Astrocyte (in vitro differentiated cells and primary cell): ENCODE data around the gene SIGLEC9. TPM values are rescaled to one million over a fixed set of nuclear protein-coding genes. Genes with fewer than 3 reads are reported as not detected.

ENCODE experiments used
- DNase-seq: peaks from one replicate; pipeline ENCODE4 v3.0.0-alpha.2; 2010; ENCODE audit warnings: low read depth
- FAIRE-seq: peaks from 2 replicates; lab custom pipeline; 2011; peaks lifted over from hg19 to GRCh38; lab: Jason Lieb, UNC
- H2AFZ ChIP-seq: 2 replicates; pipeline ENCODE4 v1.6.0; 2012; ENCODE audit warnings: low read depth, low read length, inconsistent platforms
- H3K27ac ChIP-seq: 2 replicates; pipeline ENCODE4 v1.5.1; 2011; ENCODE audit warnings: low read depth, low read length, inconsistent platforms
- H3K27me3 ChIP-seq: 2 replicates; pipeline ENCODE4 v1.6.0; 2011; ENCODE audit warnings: low read length, inconsistent platforms; ENCODE audit not compliant: insufficient read depth
- H3K36me3 ChIP-seq: 2 replicates; pipeline ENCODE4 v1.5.1; 2011; ENCODE audit warnings: low read length, inconsistent platforms; ENCODE audit not compliant: insufficient read depth
- H3K4me1 ChIP-seq: 2 replicates; pipeline ENCODE4 v1.5.1; 2011; ENCODE audit warnings: low read length, inconsistent platforms; ENCODE audit not compliant: insufficient read depth
- H3K4me2 ChIP-seq: 2 replicates; pipeline ENCODE4 v1.6.0; 2012; ENCODE audit warnings: low read length, inconsistent platforms
- H3K4me3 ChIP-seq: 2 replicates; pipeline ENCODE4 v1.5.1; 2011; ENCODE audit warnings: low read depth, mild to moderate bottlenecking, low read length, inconsistent platforms; ENCODE audit not compliant: insufficient read depth
- H3K79me2 ChIP-seq: 2 replicates; pipeline ENCODE4 v1.6.0; 2012; ENCODE audit warnings: mild to moderate bottlenecking, low read length, inconsistent platforms; ENCODE audit not compliant: insufficient read depth
- H3K9ac ChIP-seq: 2 replicates; pipeline ENCODE4 v1.6.0; 2012; ENCODE audit warnings: mild to moderate bottlenecking, low read length, inconsistent platforms
- H3K9me3 ChIP-seq: 2 replicates; pipeline ENCODE4 v1.5.1; 2012; ENCODE audit warnings: low read depth, mild to moderate bottlenecking, low read length, inconsistent platforms; ENCODE audit not compliant: insufficient read depth
- H4K20me1 ChIP-seq: 2 replicates; pipeline ENCODE4 v1.6.0; 2012; ENCODE audit warnings: low read length, inconsistent platforms; ENCODE audit not compliant: insufficient read depth
- H3K27ac Mint-ChIP-seq: one replicate; pipeline ENCODE4 v1.8.0; 2021; ENCODE audit warnings: mild to moderate bottlenecking, mixed read lengths; ENCODE audit not compliant: unreplicated experiment
- H3K27me3 Mint-ChIP-seq: one replicate; pipeline ENCODE4 v1.8.0; 2021; ENCODE audit warnings: low read depth, mixed read lengths; ENCODE audit not compliant: unreplicated experiment
- H3K36me3 Mint-ChIP-seq: one replicate; pipeline ENCODE4 v1.8.0; 2021; ENCODE audit warnings: low read depth, mixed read lengths; ENCODE audit not compliant: unreplicated experiment
- H3K4me1 Mint-ChIP-seq: one replicate; pipeline ENCODE4 v1.8.0; 2021; ENCODE audit warnings: low read depth, mixed read lengths; ENCODE audit not compliant: unreplicated experiment
- H3K4me3 Mint-ChIP-seq: one replicate; pipeline ENCODE4 v1.8.0; 2021; ENCODE audit warnings: mild to moderate bottlenecking, moderate library complexity, mixed read lengths; ENCODE audit not compliant: unreplicated experiment
- H3K9me3 Mint-ChIP-seq: one replicate; pipeline ENCODE4 v1.8.0; 2021; ENCODE audit warnings: mild to moderate bottlenecking, mixed read lengths; ENCODE audit not compliant: unreplicated experiment
- CTCF ChIP-seq: IDR thresholded peaks from 2 replicates; pipeline ENCODE4 v1.5.1; 2011; ENCODE audit warnings: low read depth, mild to moderate bottlenecking, inconsistent platforms, low read length, moderate library complexity; ENCODE audit not compliant: insufficient read depth
- EZH2 ChIP-seq: IDR thresholded peaks from 2 replicates; pipeline ENCODE4 v1.6.1; 2012; ENCODE audit warnings: mild to moderate bottlenecking, low read length, inconsistent platforms; ENCODE audit not compliant: insufficient read depth
- total RNA-seq: library from RNA; stranded (reverse); gene quantifications from 2 replicates; pipeline ENCODE4 v1.2.1, GENCODE V29; 2021

SIGLEC9 gene
- total RNA-seq, 1 donor from 2014 or later, result not detected

GRCh38 chr19:51144482-51145045 lies 19.9 kb downstream of the SIGLEC9 start:
- H3K4me3 ChIP-seq, result no peak overlapping the region
- H3K9ac ChIP-seq, result no peak overlapping the region
- H3K79me2 ChIP-seq, result no peaks in the 10 kb centered on the region
- Mint-ChIP-seq H3K4me3 (no peak overlapping the region), H3K4me1 (no peaks in the 10 kb centered on the region), H3K9me3 (peaks cover 2% of the 10 kb centered on the region), H3K27me3 (peaks cover 39% of the 10 kb centered on the region), H3K36me3 (no peaks in the 10 kb centered on the region), H3K27ac (no peak overlapping the region)
- FAIRE-seq (no peak), DNase-seq (no peak)
- no peaks in the 10 kb centered on the region for H3K27me3 ChIP-seq
- H3K4me2 ChIP-seq, result no peak overlapping the region
- H4K20me1 ChIP-seq, result no peaks in the 10 kb centered on the region
- H3K36me3 ChIP-seq, result no peaks in the 10 kb centered on the region
- no peak overlapping the region for H2AFZ ChIP-seq
- TF ChIP-seq EZH2, result no peak
- TF ChIP-seq CTCF, result no peak
- no peak overlapping the region for H3K27ac ChIP-seq
- H3K9me3 ChIP-seq, result no peaks in the 10 kb centered on the region
- no peaks in the 10 kb centered on the region for H3K4me1 ChIP-seq

- no peak for DNase-seq
- H3K9me3 Mint-ChIP-seq, result peaks cover 2% of the 10 kb centered on the region
- peaks cover 37% of the 10 kb centered on the region for H3K27me3 Mint-ChIP-seq
- no peak overlapping the region for H3K4me3 ChIP-seq
- H2AFZ ChIP-seq, result no peak overlapping the region
- H3K4me1 ChIP-seq, result no peaks in the 10 kb centered on the region
- no peaks in the 10 kb centered on the region for H4K20me1 ChIP-seq
- H3K79me2 ChIP-seq, result no peaks in the 10 kb centered on the region
- H3K27ac Mint-ChIP-seq, result no peak overlapping the region
- no peaks in the 10 kb centered on the region for H3K36me3 Mint-ChIP-seq
- FAIRE-seq, result no peak
- no peak overlapping the region for H3K4me2 ChIP-seq
- no peak for TF ChIP-seq CTCF
- no peak for TF ChIP-seq EZH2
- no peak overlapping the region for H3K9ac ChIP-seq
- no peaks in the 10 kb centered on the region for H3K27me3 ChIP-seq
- H3K4me1 Mint-ChIP-seq, result no peaks in the 10 kb centered on the region
- no peaks in the 10 kb centered on the region for H3K36me3 ChIP-seq
- H3K27ac ChIP-seq, result no peak overlapping the region
- H3K9me3 ChIP-seq, result no peaks in the 10 kb centered on the region
- no peak overlapping the region for H3K4me3 Mint-ChIP-seq
These were observed 21.3 kb downstream of the SIGLEC9 start for GRCh38 chr19:51145916-51146493.

GRCh38 chr19:51146751-51147150 lies 22.0 kb downstream of the SIGLEC9 start:
- Histone ChIP-seq H3K27me3 (no peaks in the 10 kb centered on the region), H3K9me3 (no peaks in the 10 kb centered on the region), H3K27ac (no peak overlapping the region), H3K4me3 (no peak overlapping the region), H2AFZ (no peak overlapping the region), H3K79me2 (no peaks in the 10 kb centered on the region), H3K4me1 (no peaks in the 10 kb centered on the region), H3K36me3 (no peaks in the 10 kb centered on the region), H4K20me1 (no peaks in the 10 kb centered on the region), H3K9ac (no peak overlapping the region), H3K4me2 (no peak overlapping the region)
- Mint-ChIP-seq H3K36me3 (no peaks in the 10 kb centered on the region), H3K4me3 (no peak overlapping the region), H3K27ac (no peak overlapping the region), H3K27me3 (peaks cover 37% of the 10 kb centered on the region), H3K4me1 (no peaks in the 10 kb centered on the region), H3K9me3 (peaks cover 2% of the 10 kb centered on the region)
- DNase-seq (no peak), FAIRE-seq (no peak)
- TF ChIP-seq CTCF (no peak), EZH2 (no peak)
